ENCODE data around the gene LRFN4.

LRFN4 gene

GRCh38 chr11:66856496-66857233, at the start of gene LRFN4:
Gene LRFN4 (plus strand): TSS chr11:66857064. CDS start chr11:66857745, 681 bp downstream.
- no peaks in the 10 kb centered on the region for H3K9me2 ChIP-seq (replicated peaks; ENCODE audit: insufficient read depth, low read length)
- no peaks in the 10 kb centered on the region for H3K27me3 ChIP-seq (replicated peaks; ENCODE audit: insufficient read depth, low read length)
- DNase-seq, result no peak
- no peaks in the 10 kb centered on the region for H4K20me1 ChIP-seq (ENCODE audit: insufficient read depth, low read length)
- H3K79me2 ChIP-seq (ENCODE audit: low read length), result no peaks in the 10 kb centered on the region
- H3K36me3 ChIP-seq (replicated peaks; ENCODE audit: insufficient read depth, low read length), result no peaks in the 10 kb centered on the region
- H3F3A ChIP-seq (ENCODE audit: insufficient read depth, low read length), result no peaks in the 10 kb centered on the region
- peak within 1 kb of the TSS; percentile 99 for H3K4me2 ChIP-seq (ENCODE audit: low read depth, low read length)
- H3K4me1 ChIP-seq (ENCODE audit: low read length), result peaks cover 5% of the 10 kb centered on the region
- H3K27ac ChIP-seq (ENCODE audit: low read length), result peak within 1 kb of the TSS; percentile 30; the same call in 1 of the 2 replicates
- peak within 1 kb of the TSS; percentile 83 for H3K4me3 ChIP-seq (ENCODE audit: low read length)
- H3K9ac ChIP-seq (ENCODE audit: low read length), result peak within 1 kb of the TSS; percentile 70
- TF ChIP-seq EZH2phosphoT487 (IDR thresholded peaks at IDR 0.05; ENCODE audit: low read length) (no peak), EZH2 (optimal IDR thresholded peaks at IDR 0.05; ENCODE audit: low read depth, low read length) (no peak), CTCF (IDR thresholded peaks at IDR 0.05; ENCODE audit: low read length) (no peak)
- no peaks in the 10 kb centered on the region for H3K9me3 ChIP-seq (replicated peaks; ENCODE audit: insufficient read depth, low read length)
- peak within 1 kb of the TSS; percentile 96 for H2AFZ ChIP-seq (ENCODE audit: low read length)

- TF ChIP-seq EZH2 (optimal IDR thresholded peaks at IDR 0.05; ENCODE audit: low read depth, low read length) (no peak), EZH2phosphoT487 (IDR thresholded peaks at IDR 0.05; ENCODE audit: low read length) (no peak), CTCF (IDR thresholded peaks at IDR 0.05; ENCODE audit: low read length) (no peak)
- Histone ChIP-seq H4K20me1 (ENCODE audit: insufficient read depth, low read length) (no peaks in the 10 kb centered on the region), H3K27me3 (replicated peaks; ENCODE audit: insufficient read depth, low read length) (no peaks in the 10 kb centered on the region), H3K9ac (ENCODE audit: low read length) (no peak overlapping the region), H3K36me3 (replicated peaks; ENCODE audit: insufficient read depth, low read length) (no peaks in the 10 kb centered on the region), H3F3A (ENCODE audit: insufficient read depth, low read length) (peaks cover 7% of the 10 kb centered on the region; the same call in 1 of the 2 replicates), H2AFZ (ENCODE audit: low read length) (no peak overlapping the region), H3K4me3 (ENCODE audit: low read length) (no peak overlapping the region), H3K9me2 (replicated peaks; ENCODE audit: insufficient read depth, low read length) (no peaks in the 10 kb centered on the region), H3K79me2 (ENCODE audit: low read length) (no peaks in the 10 kb centered on the region), H3K27ac (ENCODE audit: low read length) (no peak overlapping the region), H3K9me3 (replicated peaks; ENCODE audit: insufficient read depth, low read length) (no peaks in the 10 kb centered on the region), H3K4me2 (ENCODE audit: low read depth, low read length) (no peak overlapping the region), H3K4me1 (ENCODE audit: low read length) (peaks cover 10% of the 10 kb centered on the region)
- DNase-seq, result no peak
Measured at GRCh38 chr11:66809592-66809991, 47.3 kb upstream of the LRFN4 start.

- Histone ChIP-seq H3K4me3 (ENCODE audit: low read length) (no peak overlapping the region), H3K9me3 (replicated peaks; ENCODE audit: insufficient read depth, low read length) (no peaks in the 10 kb centered on the region), H3K4me2 (ENCODE audit: low read depth, low read length) (no peak overlapping the region), H3K27ac (ENCODE audit: low read length) (no peak overlapping the region), H3K27me3 (replicated peaks; ENCODE audit: insufficient read depth, low read length) (no peaks in the 10 kb centered on the region), H3F3A (ENCODE audit: insufficient read depth, low read length) (peaks cover 7% of the 10 kb centered on the region; the same call in 1 of the 2 replicates), H3K79me2 (ENCODE audit: low read length) (no peaks in the 10 kb centered on the region), H3K4me1 (ENCODE audit: low read length) (peaks cover 10% of the 10 kb centered on the region), H4K20me1 (ENCODE audit: insufficient read depth, low read length) (no peaks in the 10 kb centered on the region), H3K9me2 (replicated peaks; ENCODE audit: insufficient read depth, low read length) (no peaks in the 10 kb centered on the region), H3K9ac (ENCODE audit: low read length) (no peak overlapping the region), H3K36me3 (replicated peaks; ENCODE audit: insufficient read depth, low read length) (no peaks in the 10 kb centered on the region), H2AFZ (ENCODE audit: low read length) (no peak overlapping the region)
- no peak for TF ChIP-seq CTCF (IDR thresholded peaks at IDR 0.05; ENCODE audit: low read length)
- TF ChIP-seq EZH2 (optimal IDR thresholded peaks at IDR 0.05; ENCODE audit: low read depth, low read length), result no peak
- TF ChIP-seq EZH2phosphoT487 (IDR thresholded peaks at IDR 0.05; ENCODE audit: low read length), result no peak
- DNase-seq, result no peak
Measured at GRCh38 chr11:66810576-66811185, 46.2 kb upstream of the LRFN4 start.
